Measurements from ENCODE around the gene C1orf53. TPM values are rescaled to one million over a fixed set of nuclear protein-coding genes. Genes with fewer than 3 reads are reported as not detected.

C1orf53 gene
- total RNA-seq, 1 experiment from 2014 or later = 6.0 TPM

- H4K20me1 ChIP-seq (ENCODE audit: insufficient read depth) = no peaks in the 10 kb centered on the region
- no TSS peak for BruUV-seq (replicated peaks)
- H3F3A ChIP-seq (ENCODE audit: insufficient read depth, low read depth) = no peaks in the 10 kb centered on the region
- H3K9me3 ChIP-seq (ENCODE audit: insufficient read depth, low read depth) = no peaks in the 10 kb centered on the region
- no peak for DNase-seq
- ChIA-PET POLR2A (ENCODE audit: unreplicated experiment) (no interaction called here), CTCF (no interaction called here)
- no peaks in the 10 kb centered on the region for H3K79me2 ChIP-seq (ENCODE audit: low read depth)
- no peaks in the 10 kb centered on the region for H3K36me3 ChIP-seq (ENCODE audit: low read depth)
- H3K4me3 ChIP-seq = no peak overlapping the region
- H3K27ac ChIP-seq = no peak overlapping the region
- H3K27me3 ChIP-seq (ENCODE audit: insufficient read depth, low read depth) = no peaks in the 10 kb centered on the region
- TF ChIP-seq EZH2 (IDR thresholded peaks at IDR 0.05; ENCODE audit: low read depth) (no peak), CTCF (conservative IDR thresholded peaks at IDR 0.05) (no peak)
- H3K4me2 ChIP-seq = no peak overlapping the region
- no peaks in the 10 kb centered on the region for H3K4me1 ChIP-seq (replicated peaks; ENCODE audit: insufficient read depth)
- no peaks in the 10 kb centered on the region; the same call in 1 of the 2 replicates for H3K9me2 ChIP-seq (ENCODE audit: insufficient read depth)
- intact Hi-C loops (cut with micrococcal nuclease; ENCODE audit: unreplicated experiment) = no loop called here
- H2AFZ ChIP-seq = no peak overlapping the region
Measured at GRCh38 chr1:197890936-197891335, 11.5 kb upstream of the C1orf53 start.

- no peaks in the 10 kb centered on the region for H3K36me3 ChIP-seq (ENCODE audit: low read depth)
- H3K27ac ChIP-seq = no peak overlapping the region
- no peaks in the 10 kb centered on the region for H3K27me3 ChIP-seq (ENCODE audit: insufficient read depth, low read depth)
- H3K4me3 ChIP-seq = no peak overlapping the region
- no peaks in the 10 kb centered on the region for H3K4me1 ChIP-seq (replicated peaks; ENCODE audit: insufficient read depth)
- no peaks in the 10 kb centered on the region for H3K79me2 ChIP-seq (ENCODE audit: low read depth)
- CTCF ChIA-PET = no interaction called here
- no TSS peak for BruUV-seq (replicated peaks)
- POLR2A ChIA-PET (ENCODE audit: unreplicated experiment) = no interaction called here
- H4K20me1 ChIP-seq (ENCODE audit: insufficient read depth) = no peaks in the 10 kb centered on the region
- no peaks in the 10 kb centered on the region for H3F3A ChIP-seq (ENCODE audit: insufficient read depth, low read depth)
- H3K9me2 ChIP-seq (ENCODE audit: insufficient read depth) = no peaks in the 10 kb centered on the region; the same call in 1 of the 2 replicates
- H3K4me2 ChIP-seq = no peak overlapping the region
- TF ChIP-seq EZH2 (IDR thresholded peaks at IDR 0.05; ENCODE audit: low read depth) = no peak
- no peak for TF ChIP-seq CTCF (conservative IDR thresholded peaks at IDR 0.05)
- no peak overlapping the region for H2AFZ ChIP-seq
- no peaks in the 10 kb centered on the region for H3K9me3 ChIP-seq (ENCODE audit: insufficient read depth, low read depth)
- DNase-seq = no peak
- intact Hi-C loops (cut with micrococcal nuclease; ENCODE audit: unreplicated experiment) = no loop called here
Measured at GRCh38 chr1:197892684-197893083, 9.7 kb upstream of the C1orf53 start.

GRCh38 chr1:197896301-197896700 lies 6.1 kb upstream of the C1orf53 start:
- TF ChIP-seq CTCF (conservative IDR thresholded peaks at IDR 0.05) (no peak), EZH2 (IDR thresholded peaks at IDR 0.05; ENCODE audit: low read depth) (no peak)
- Histone ChIP-seq H3K9me3 (ENCODE audit: insufficient read depth, low read depth) (no peaks in the 10 kb centered on the region), H4K20me1 (ENCODE audit: insufficient read depth) (no peaks in the 10 kb centered on the region), H3K4me3 (no peak overlapping the region), H3K79me2 (ENCODE audit: low read depth) (no peaks in the 10 kb centered on the region), H3K9me2 (ENCODE audit: insufficient read depth) (no peaks in the 10 kb centered on the region), H3K4me1 (replicated peaks; ENCODE audit: insufficient read depth) (peaks cover 4% of the 10 kb centered on the region; the same call in 1 of the 2 replicates), H3K27ac (no peak overlapping the region), H3K36me3 (ENCODE audit: low read depth) (no peaks in the 10 kb centered on the region), H3K4me2 (no peak overlapping the region), H3F3A (ENCODE audit: insufficient read depth, low read depth) (no peaks in the 10 kb centered on the region), H3K27me3 (ENCODE audit: insufficient read depth, low read depth) (no peaks in the 10 kb centered on the region), H2AFZ (no peak overlapping the region)
- ChIA-PET POLR2A (ENCODE audit: unreplicated experiment) (no interaction called here), CTCF (no interaction called here)
- intact Hi-C loops (cut with micrococcal nuclease; ENCODE audit: unreplicated experiment) = no loop called here
- DNase-seq = no peak
- no TSS peak for BruUV-seq (replicated peaks)
